ENCODE measurements around the gene CFAP92. TPM values are rescaled to one million over a fixed set of nuclear protein-coding genes. Genes with fewer than 3 reads are reported as not detected.

Gene CFAP92
- total and polyA plus RNA-seq, 2 donors (not counting 3 experiments of a cell fraction or from before 2014, with no cell fraction given), result 0.04 to 0.62 TPM

GRCh38 chr3:129036222-129037092 lies 42.6 kb upstream of the CFAP92 start:
- Histone ChIP-seq H3K27me3 (ENCODE audit: control insufficient read depth in 2 of 2, insufficient read depth in 2 of 2, low read length in 2 of 2) (no peaks in the 10 kb centered on the region), H3K4me2 (ENCODE audit: insufficient read depth, low read length) (no peak overlapping the region), H3K4me1 (ENCODE audit: control insufficient read depth, extremely low read depth, insufficient read depth, low read length) (no peaks in the 10 kb centered on the region), H3K9me1 (replicated peaks; ENCODE audit: control insufficient read depth, extremely low read depth, insufficient read depth, low read length) (no peaks in the 10 kb centered on the region), H4K20me1 (replicated peaks; ENCODE audit: control insufficient read depth, extremely low read depth, insufficient read depth, low read length) (no peaks in the 10 kb centered on the region), H2AFZ (ENCODE audit: low read depth, low read length) (no peak overlapping the region), H3K4me3 (replicated peaks in 1 of 3; ENCODE audit: insufficient read depth in 1 of 3, low read depth in 1 of 3, low read length in 3 of 3) (no peak overlapping the region), H3K36me3 (ENCODE audit: control insufficient read depth in 2 of 2, extremely low read depth in 1 of 2, insufficient read depth in 2 of 2, low read length in 2 of 2) (no peaks in the 10 kb centered on the region), H3K27ac (ENCODE audit: insufficient read depth, low read depth, low read length) (no peak overlapping the region), H3K79me2 (ENCODE audit: control insufficient read depth, insufficient read depth, low read length) (no peaks in the 10 kb centered on the region), H3K9me3 (replicated peaks; ENCODE audit: control insufficient read depth, insufficient read depth, low read length) (no peaks in the 10 kb centered on the region), H3K9ac (replicated peaks; ENCODE audit: extremely low read depth, insufficient read depth, low read length) (no peak overlapping the region)
- FAIRE-seq (no peak), DNase-seq (ENCODE audit: low read depth, low spot score) (no peak)
- BruUV-seq (replicated peaks), result no TSS peak
- ChIA-PET CTCF (interaction anchor here (1.1 to 1.5 kb wide), 5 partner anchors 10 to 66 kb away, joined by 3 to 11 read pairs (median 4); no protein-coding TSS in a partner anchor), POLR2A (no interaction called here)
- dilution Hi-C loops (cut with MboI; ENCODE audit: extremely low pct_ligation_motif_present, low sequenced_read_pairs), result no loop called here
- TF ChIP-seq FOS (IDR thresholded peaks at IDR 0.05; ENCODE audit: borderline replicate concordance, insufficient read depth, low read length) (no peak), MAX (IDR thresholded peaks at IDR 0.05; ENCODE audit: insufficient read depth, insufficient read length) (no peak), POLR2A (IDR thresholded peaks at IDR 0.05; ENCODE audit: low read depth, low read length) (no peak), EZH2 (IDR thresholded peaks at IDR 0.05; ENCODE audit: borderline replicate concordance, low read depth, low read length, severe bottlenecking) (no peak), GATA2 (IDR thresholded peaks at IDR 0.05; ENCODE audit: insufficient read depth, insufficient read length, low read depth, low read length) (no peak), POLR2AphosphoS5 (IDR thresholded peaks at IDR 0.05; ENCODE audit: insufficient read depth, low read depth, low read length) (no peak), JUN (IDR thresholded peaks at IDR 0.05; ENCODE audit: borderline replicate concordance, insufficient read depth, insufficient read length, low read depth) (no peak), CTCF (IDR thresholded peaks at IDR 0.05; ENCODE audit: extremely low read depth in 1 of 2, insufficient read depth in 1 of 2, low read depth in 1 of 2, low read length in 2 of 2) (no peak), MYC (IDR thresholded peaks at IDR 0.05; ENCODE audit: low read depth, low read length) (no peak)
- intact Hi-C loops (cut with micrococcal nuclease), result no loop called here
